ENCODE data around the gene CCL20.

Gene CCL20

GRCh38 chr2:227817850-227818674 lies 4.4 kb downstream of the CCL20 start (continued):
- TF ChIP-seq TSHZ1 (tag by site-specific recombination; IDR thresholded peaks at IDR 0.05; ENCODE audit: borderline replicate concordance): peak; percentile 41; the same call in 1 of the 2 replicates
- TF ChIP-seq ZNF48 (tag by site-specific recombination; IDR thresholded peaks at IDR 0.05): no peak
- peak; percentile 87 for TF ChIP-seq ZBTB21 (tag by site-specific recombination; IDR thresholded peaks at IDR 0.05)
- TF ChIP-seq FEZF1 (tag by site-specific recombination; IDR thresholded peaks at IDR 0.05): peak; percentile 71
- peak; percentile 24; the same call in 1 of the 2 replicates for TF ChIP-seq ZNF391 (tag by site-specific recombination; IDR thresholded peaks at IDR 0.05; ENCODE audit: borderline replicate concordance, low read depth)
- TF ChIP-seq ZNF580 (tag by site-specific recombination; IDR thresholded peaks at IDR 0.05): no peak
- peak; percentile 37; the same call in 1 of the 2 replicates for TF ChIP-seq SCRT2 (tag by site-specific recombination; IDR thresholded peaks at IDR 0.05)
- TF ChIP-seq ZSCAN30 (tag by site-specific recombination; IDR thresholded peaks at IDR 0.05): no peak
- TF ChIP-seq HOXA7 (CRISPR knock-in tag; IDR thresholded peaks at IDR 0.05; ENCODE audit: borderline replicate concordance): no peak
- no peak for TF ChIP-seq ZNF654 (tag by site-specific recombination; IDR thresholded peaks at IDR 0.05; ENCODE audit: low read depth)
- TF ChIP-seq ZNF639 (tag by site-specific recombination; IDR thresholded peaks at IDR 0.05): 0 out of 2 replicates have a peak, but pooled peaks have one; percentile 28
- 0 out of 2 replicates have a peak, but pooled peaks have one; percentile 40 for TF ChIP-seq KLF16 (tag by site-specific recombination; IDR thresholded peaks at IDR 0.05)
- peak; percentile 54; the same call in 1 of the 2 replicates for TF ChIP-seq ZNF843 (tag by site-specific recombination; IDR thresholded peaks at IDR 0.05)
- peak; percentile 66 for TF ChIP-seq ZNF366 (tag by site-specific recombination; conservative IDR thresholded peaks at IDR 0.05)
- TF ChIP-seq PRDM1 (tag by site-specific recombination; IDR thresholded peaks at IDR 0.05): peak; percentile 92
- no peak for TF ChIP-seq ZSCAN16 (tag by site-specific recombination; IDR thresholded peaks at IDR 0.05)
- peak; percentile 44; the same call in 1 of the 2 replicates for TF ChIP-seq ZNF518A (tag by site-specific recombination; conservative IDR thresholded peaks at IDR 0.05; ENCODE audit: low read depth)
- TF ChIP-seq SP3 (tag by site-specific recombination; IDR thresholded peaks at IDR 0.05): 0 out of 2 replicates have a peak, but pooled peaks have one; percentile 19
